ENCODE data around the gene KDELR3. TPM values are rescaled to one million over a fixed set of nuclear protein-coding genes. Genes with fewer than 3 reads are reported as not detected.

Gene KDELR3
- total RNA-seq, 3 donors from 2014 or later, result 4.2 to 14.4 (median 11.3) TPM

GRCh38 chr22:38510416-38510970 lies 42.6 kb downstream of the KDELR3 start:
- H3K4me1 ChIP-seq (ENCODE audit: low read depth), result no peaks in the 10 kb centered on the region
- H3K36me3 ChIP-seq (ENCODE audit: low read depth), result peaks cover 4% of the 10 kb centered on the region
- TF ChIP-seq CTCF (IDR thresholded peaks at IDR 0.05), result no peak
- no peaks in the 10 kb centered on the region for H3K9me3 ChIP-seq
- intact Hi-C loops (cut with DNase I, micrococcal nuclease), result no loop called here
- H3K4me3 ChIP-seq, result no peak overlapping the region
- DNase-seq, result no peak
- ATAC-seq, result no peak

DNA sequence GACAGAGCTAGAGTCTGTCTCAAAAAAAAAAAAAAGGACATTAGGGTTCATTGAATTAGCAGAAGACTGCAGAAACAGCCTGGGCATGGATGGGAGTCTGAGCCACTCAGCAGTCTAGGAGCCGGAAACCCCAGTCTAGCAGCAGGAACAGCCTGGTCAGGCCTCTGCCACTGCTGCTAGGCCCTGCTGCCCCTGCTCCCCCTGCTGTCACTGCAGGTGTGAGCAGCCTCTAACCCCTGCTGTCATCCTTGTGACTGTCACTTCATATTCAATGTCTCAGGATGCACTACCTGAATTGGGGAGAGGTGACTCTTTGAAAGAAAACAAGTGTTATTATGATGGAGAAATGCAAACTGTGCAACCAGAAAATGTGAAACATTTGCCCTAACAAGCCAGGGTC lies 45.2 kb downstream of the KDELR3 start:
- Histone ChIP-seq H3K4me3 (no peak overlapping the region), H3K4me1 (ENCODE audit: low read depth) (no peaks in the 10 kb centered on the region), H3K9me3 (no peaks in the 10 kb centered on the region), H3K36me3 (ENCODE audit: low read depth) (no peaks in the 10 kb centered on the region)
- intact Hi-C loops (cut with DNase I, micrococcal nuclease), result no loop called here
- DNase-seq, result peak in 2 of 3 donors; percentile 36 to 52
- TF ChIP-seq CTCF (IDR thresholded peaks at IDR 0.05), result no peak
- peak; percentile 81 for ATAC-seq

GRCh38 chr22:38518620-38519019 lies 50.7 kb downstream of the KDELR3 start:
- DNase-seq (peak in 2 of 3 donors; percentile 56 to 63), ATAC-seq (peak; percentile 47)
- no peaks in the 10 kb centered on the region for H3K4me1 ChIP-seq (ENCODE audit: low read depth)
- H3K9me3 ChIP-seq, result no peaks in the 10 kb centered on the region
- no peaks in the 10 kb centered on the region for H3K36me3 ChIP-seq (ENCODE audit: low read depth)
- intact Hi-C loops (cut with DNase I, micrococcal nuclease), result no loop called here
- TF ChIP-seq CTCF (IDR thresholded peaks at IDR 0.05), result no peak
- H3K4me3 ChIP-seq, result no peak overlapping the region

DNA sequence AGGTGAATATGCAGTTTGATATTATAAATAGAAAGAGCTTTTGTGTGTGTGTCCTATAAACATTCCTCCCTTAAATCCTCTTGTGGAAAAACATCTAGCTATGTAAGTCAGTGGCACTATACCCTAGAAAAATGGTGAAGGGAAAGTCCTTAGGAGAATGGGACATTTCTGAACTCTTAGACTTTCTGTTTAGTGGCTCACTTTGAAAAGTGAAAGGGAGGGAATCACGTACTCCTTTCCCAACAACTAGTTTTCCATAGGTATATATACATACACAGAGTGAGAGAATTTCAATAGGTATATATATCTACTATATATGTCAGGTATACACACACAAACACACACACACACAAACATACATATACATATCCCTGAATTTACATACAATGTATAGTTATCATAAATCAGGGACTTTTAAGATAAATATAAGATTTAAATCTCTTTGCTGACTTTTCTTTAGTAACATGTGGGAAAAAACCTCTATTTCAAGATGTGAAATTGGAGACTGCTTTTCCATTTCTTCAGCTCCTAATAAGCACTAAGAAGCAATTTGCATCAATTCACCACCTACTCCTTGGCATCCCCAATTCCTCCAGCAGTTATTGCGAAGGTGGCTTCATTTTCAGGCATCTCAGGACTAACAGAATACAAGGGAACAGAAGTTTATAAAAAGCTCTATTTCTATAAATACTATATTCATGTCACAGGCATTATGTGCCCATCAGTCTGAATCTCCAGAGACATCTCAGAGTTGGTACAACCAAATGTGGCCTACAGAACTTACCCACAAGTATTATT lies 51.8 kb downstream of the KDELR3 start:
- H3K4me3 ChIP-seq, result no peak overlapping the region
- ATAC-seq (no peak), DNase-seq (no peak)
- no peaks in the 10 kb centered on the region for H3K9me3 ChIP-seq
- no peaks in the 10 kb centered on the region for H3K36me3 ChIP-seq (ENCODE audit: low read depth)
- TF ChIP-seq CTCF (IDR thresholded peaks at IDR 0.05), result no peak
- no peaks in the 10 kb centered on the region for H3K4me1 ChIP-seq (ENCODE audit: low read depth)
- intact Hi-C loops (cut with DNase I, micrococcal nuclease), result no loop called here

DNA sequence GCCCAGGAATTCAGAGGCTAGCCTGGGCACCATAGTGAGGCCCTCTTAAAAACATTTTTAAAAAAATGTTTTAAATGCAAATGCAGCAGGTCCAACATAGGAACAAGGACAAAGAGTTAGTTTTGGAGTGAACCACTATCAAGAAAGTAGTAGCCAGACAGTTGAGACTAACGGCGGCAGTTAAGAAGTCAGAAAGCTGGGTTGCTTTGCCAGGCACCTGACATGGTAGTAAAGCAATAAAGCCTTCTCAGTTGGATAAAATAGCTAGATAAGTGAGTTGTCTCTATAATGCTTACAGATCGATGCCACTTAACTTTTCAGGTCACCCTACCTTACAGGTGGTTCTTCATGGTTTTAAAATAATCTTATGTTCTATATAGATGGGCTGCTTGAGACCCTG lies 55.1 kb downstream of the KDELR3 start:
- Histone ChIP-seq H3K9me3 (no peaks in the 10 kb centered on the region), H3K4me1 (ENCODE audit: low read depth) (no peaks in the 10 kb centered on the region), H3K36me3 (ENCODE audit: low read depth) (no peaks in the 10 kb centered on the region), H3K4me3 (no peak overlapping the region)
- intact Hi-C loops (cut with DNase I, micrococcal nuclease), result no loop called here
- DNase-seq (peak in 1 of 3 donors; percentile 30), ATAC-seq (peak; percentile 40)
- TF ChIP-seq CTCF (IDR thresholded peaks at IDR 0.05), result no peak

Data from mucosa of descending colon (tissue), 3 donors.